Choroid plexus epithelial cell (primary cell): ENCODE data around the gene GSTP1.
"Not testable (repeated sequence)": the region's sequence is repeated elsewhere in the genome, so short reads cannot be mapped to it uniquely, and the experiment has no call there.

Experiments used
- DNase-seq: peaks from one replicate; pipeline ENCODE4 v3.0.0-alpha.2; 2010; ENCODE audit warnings: low read depth
- H3K4me3 ChIP-seq: 2 replicates; pipeline ENCODE4 v1.5.1; 2011; ENCODE audit warnings: low read depth, mild to moderate bottlenecking, control low read depth, low read length, moderate library complexity
- TF ChIP-seq, protein P1 (sequence below): conservative IDR thresholded peaks from 2 replicates; pipeline ENCODE4 v1.5.1; 2011; ENCODE audit warnings: low read depth, mild to moderate bottlenecking, control low read depth, inconsistent platforms, low read length, moderate library complexity

GSTP1 gene

GRCh38 chr11:67548555-67549110, 35.0 kb upstream of the GSTP1 start:
- no peak for DNase-seq
- H3K4me3 ChIP-seq, result no peak overlapping the region
- TF ChIP-seq, protein P1, sequence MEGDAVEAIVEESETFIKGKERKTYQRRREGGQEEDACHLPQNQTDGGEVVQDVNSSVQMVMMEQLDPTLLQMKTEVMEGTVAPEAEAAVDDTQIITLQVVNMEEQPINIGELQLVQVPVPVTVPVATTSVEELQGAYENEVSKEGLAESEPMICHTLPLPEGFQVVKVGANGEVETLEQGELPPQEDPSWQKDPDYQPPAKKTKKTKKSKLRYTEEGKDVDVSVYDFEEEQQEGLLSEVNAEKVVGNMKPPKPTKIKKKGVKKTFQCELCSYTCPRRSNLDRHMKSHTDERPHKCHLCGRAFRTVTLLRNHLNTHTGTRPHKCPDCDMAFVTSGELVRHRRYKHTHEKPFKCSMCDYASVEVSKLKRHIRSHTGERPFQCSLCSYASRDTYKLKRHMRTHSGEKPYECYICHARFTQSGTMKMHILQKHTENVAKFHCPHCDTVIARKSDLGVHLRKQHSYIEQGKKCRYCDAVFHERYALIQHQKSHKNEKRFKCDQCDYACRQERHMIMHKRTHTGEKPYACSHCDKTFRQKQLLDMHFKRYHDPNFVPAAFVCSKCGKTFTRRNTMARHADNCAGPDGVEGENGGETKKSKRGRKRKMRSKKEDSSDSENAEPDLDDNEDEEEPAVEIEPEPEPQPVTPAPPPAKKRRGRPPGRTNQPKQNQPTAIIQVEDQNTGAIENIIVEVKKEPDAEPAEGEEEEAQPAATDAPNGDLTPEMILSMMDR, result no peak

DNA sequence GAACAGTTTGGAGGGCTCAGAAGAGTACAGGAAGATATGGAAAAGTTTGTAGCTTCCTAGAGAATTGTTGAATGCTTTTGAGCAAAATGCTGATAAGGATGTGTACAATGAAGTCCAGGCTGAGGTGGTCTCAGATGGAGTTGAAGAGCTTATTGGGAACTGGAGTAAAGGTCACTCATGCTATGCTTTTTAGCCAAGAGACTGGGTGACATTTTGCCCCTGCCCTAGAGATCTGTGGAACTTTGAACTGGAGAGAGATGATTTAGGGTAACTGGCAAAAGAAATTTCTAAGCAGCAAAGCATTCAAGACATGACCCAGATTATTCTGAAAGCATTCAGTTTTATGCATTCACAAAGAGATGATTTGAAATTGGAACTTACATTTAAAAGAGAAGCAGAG, 32.5 kb upstream of the GSTP1 start:
- H3K4me3 ChIP-seq, result no peak overlapping the region
- DNase-seq, result no peak
- TF ChIP-seq, protein P1, result no peak

DNA sequence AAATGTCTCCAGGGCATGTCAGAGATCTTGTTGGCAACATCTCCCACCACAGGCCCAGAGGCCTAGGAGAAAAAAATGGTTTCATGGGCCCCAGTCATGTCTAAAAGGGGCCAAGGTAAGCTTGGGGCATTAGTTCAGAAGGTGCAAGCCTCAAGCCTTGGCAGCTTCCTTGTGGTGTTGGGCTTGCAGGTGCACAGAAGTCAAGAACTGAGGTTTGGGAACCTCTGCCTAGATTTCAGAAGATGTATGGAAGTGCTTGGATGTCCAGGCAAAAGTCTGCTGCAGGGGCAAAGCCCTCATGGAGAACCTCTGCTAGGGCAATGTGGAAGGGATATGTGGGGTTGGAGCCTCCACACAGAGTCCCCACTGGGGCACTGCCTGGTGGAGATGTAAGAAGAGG, 31.9 kb upstream of the GSTP1 start:
- DNase-seq, H3K4me3 ChIP-seq: not testable (repeated sequence)

GRCh38 chr11:67556244-67556643, 27.4 kb upstream of the GSTP1 start:
- H3K4me3 ChIP-seq, result no peak overlapping the region
- TF ChIP-seq, protein P1, result no peak
- no peak for DNase-seq

GRCh38 chr11:67558084-67558772, 25.4 kb upstream of the GSTP1 start:
- TF ChIP-seq, protein P1, result no peak
- no peak overlapping the region for H3K4me3 ChIP-seq
- no peak for DNase-seq

- H3K4me3 ChIP-seq, result no peak overlapping the region
- TF ChIP-seq, protein P1, result no peak
- no peak for DNase-seq
Observed at GRCh38 chr11:67561971-67562619, 21.5 kb upstream of the GSTP1 start.

DNA sequence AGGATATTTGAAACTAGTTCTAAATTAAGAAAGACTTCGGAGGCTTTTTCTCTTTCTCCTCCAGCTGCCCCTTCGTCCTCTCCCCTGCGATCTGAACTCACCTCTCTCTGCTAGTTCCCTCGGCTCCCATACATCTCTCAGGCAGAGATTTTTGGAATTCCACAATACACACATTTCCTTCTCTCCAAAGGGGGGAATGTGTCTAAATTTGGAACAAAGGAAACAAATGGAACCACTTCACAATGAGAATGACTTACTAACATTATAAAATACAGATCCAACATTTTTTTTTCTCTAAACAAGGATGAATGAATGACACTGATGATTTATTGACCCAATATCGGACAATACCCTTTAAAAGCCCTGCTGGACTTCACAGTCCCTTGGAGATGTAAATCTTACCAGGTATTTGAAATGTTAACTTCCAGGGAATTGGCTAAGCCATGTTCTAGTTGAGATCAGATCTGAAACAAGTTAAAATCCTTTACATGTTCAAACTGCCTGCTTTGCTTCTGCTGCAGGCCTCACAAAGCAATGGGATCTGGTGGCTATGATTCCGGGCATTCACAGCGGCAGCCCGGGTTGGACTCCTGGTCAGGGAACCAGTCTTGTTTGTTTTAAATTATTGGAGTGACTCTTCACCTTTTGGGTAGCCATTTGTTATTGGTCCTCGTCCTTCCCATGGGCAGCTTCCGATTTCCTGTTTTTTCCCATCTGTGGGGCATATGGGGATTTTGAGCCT, 20.5 kb upstream of the GSTP1 start:
- H3K4me3 ChIP-seq, result no peak overlapping the region
- DNase-seq, result no peak
- TF ChIP-seq, protein P1, result no peak

- peak; percentile 87 for DNase-seq
- not testable (repeated sequence) for H3K4me3 ChIP-seq
Observed at GRCh38 chr11:67563705-67564114, 19.9 kb upstream of the GSTP1 start.
